Tibial artery (tissue), 4 donors: ENCODE measurements around the gene GGACT.

Experiments
- DNase-seq, 2 donors: peaks; one replicate each; pipeline ENCODE4 v3.0.0-alpha.2; 2019
- H3K27ac ChIP-seq, 2 donors: fragments of 200-600 bp; sonication (generic) in 1 of 2; 1 replicate in 1 of 2; 2 replicates in 1 of 2; pipeline ENCODE4 v1.5.1; 2018 to 2019; ENCODE audit warnings: mild to moderate bottlenecking in 1 of 2
- H3K27me3 ChIP-seq, 2 donors: fragments of 200-600 bp; sonication (generic) in 1 of 2; one replicate each; pipeline versions ENCODE4 v1.5.1 to v1.6.0; 2016 to 2019
- H3K36me3 ChIP-seq, 3 donors: fragments of 200-600 bp; sonication (generic) in 2 of 3; one replicate each; pipeline ENCODE4 v1.5.1; 2016 to 2019; ENCODE audit warnings: mild to moderate bottlenecking in 2 of 3
- H3K4me1 ChIP-seq, 4 donors: fragments of 200-600 bp; sonication (generic) in 2 of 4; 1 replicate in 3 of 4; 2 replicates in 1 of 4; pipeline ENCODE4 v1.5.1; 2016 to 2019
- H3K4me3 ChIP-seq, 2 donors: fragments of 200-600 bp; sonication (generic) in 1 of 2; 1 replicate in 1 of 2; 2 replicates in 1 of 2; pipeline ENCODE4 v1.5.1; 2018 to 2019; ENCODE audit warnings: mild to moderate bottlenecking in 2 of 2
- H3K9me3 ChIP-seq, 3 donors: fragments of 200-600 bp; sonication (generic) in 1 of 3; one replicate each; pipeline ENCODE4 v1.5.1; 2016 to 2019
- CTCF ChIP-seq, 2 experiments: fragments of 200-600 bp in 1 of 2; fragments of 450-650 bp in 1 of 2; IDR thresholded peaks; one replicate each; pipeline ENCODE4 v1.5.1; 2017 to 2019; ENCODE audit warnings: antibody characterized with exemption in 2 of 2, mild to moderate bottlenecking in 1 of 2, moderate library complexity in 1 of 2
- intact Hi-C: fragments of 100-400 bp; cut with DNase I; formaldehyde crosslinking; loops from one replicate; pipeline ENCODE4 v1.15.0; 2023; ENCODE audit warnings: low total_unique reads

GGACT gene

GRCh38 chr13:100491164-100491842 lies 97.3 kb downstream of the GGACT start:
- no peak for TF ChIP-seq CTCF (IDR thresholded peaks at IDR 0.05)
- intact Hi-C loops = no loop called here
- no peaks in the 10 kb centered on the region for H3K9me3 ChIP-seq
- H3K4me1 ChIP-seq = no peaks in the 10 kb centered on the region
- no peak overlapping the region for H3K4me3 ChIP-seq
- H3K36me3 ChIP-seq = peaks cover 0 to 5% (median 0%) of the 10 kb centered on the region in 3 donors
- DNase-seq = peak in 1 of 2 donors; percentile 55
- H3K27ac ChIP-seq = no peak overlapping the region
- no peaks in the 10 kb centered on the region for H3K27me3 ChIP-seq

GRCh38 chr13:100490692-100491091 lies 97.9 kb downstream of the GGACT start:
- no peak overlapping the region for H3K27ac ChIP-seq
- DNase-seq = no peak
- H3K9me3 ChIP-seq = no peaks in the 10 kb centered on the region
- H3K4me3 ChIP-seq = no peak overlapping the region
- TF ChIP-seq CTCF (IDR thresholded peaks at IDR 0.05) = no peak
- peaks cover 0 to 5% (median 0%) of the 10 kb centered on the region in 3 donors for H3K36me3 ChIP-seq
- intact Hi-C loops = no loop called here
- H3K4me1 ChIP-seq = no peaks in the 10 kb centered on the region
- no peaks in the 10 kb centered on the region for H3K27me3 ChIP-seq

GRCh38 chr13:100485265-100485664 lies 103.3 kb downstream of the GGACT start:
- intact Hi-C loops = no loop called here
- H3K4me1 ChIP-seq = no peaks in the 10 kb centered on the region
- no peaks in the 10 kb centered on the region for H3K36me3 ChIP-seq
- DNase-seq = no peak
- no peak overlapping the region for H3K27ac ChIP-seq
- TF ChIP-seq CTCF (IDR thresholded peaks at IDR 0.05) = no peak
- H3K27me3 ChIP-seq = no peaks in the 10 kb centered on the region
- H3K4me3 ChIP-seq = no peak overlapping the region
- H3K9me3 ChIP-seq = no peaks in the 10 kb centered on the region

- no peaks in the 10 kb centered on the region for H3K36me3 ChIP-seq
- intact Hi-C loops = no loop called here
- DNase-seq = no peak
- no peaks in the 10 kb centered on the region for H3K4me1 ChIP-seq
- no peak overlapping the region for H3K27ac ChIP-seq
- no peak for TF ChIP-seq CTCF (IDR thresholded peaks at IDR 0.05)
- H3K27me3 ChIP-seq = no peaks in the 10 kb centered on the region
- H3K4me3 ChIP-seq = no peak overlapping the region
- H3K9me3 ChIP-seq = no peaks in the 10 kb centered on the region
These were observed 103.9 kb downstream of the GGACT start for GRCh38 chr13:100484702-100485101.

GRCh38 chr13:100483841-100484381 lies 104.7 kb downstream of the GGACT start:
- no peak overlapping the region for H3K4me3 ChIP-seq
- H3K4me1 ChIP-seq = no peaks in the 10 kb centered on the region
- DNase-seq = no peak
- no peak for TF ChIP-seq CTCF (IDR thresholded peaks at IDR 0.05)
- intact Hi-C loops = no loop called here
- no peak overlapping the region for H3K27ac ChIP-seq
- no peaks in the 10 kb centered on the region for H3K36me3 ChIP-seq
- no peaks in the 10 kb centered on the region for H3K9me3 ChIP-seq
- no peaks in the 10 kb centered on the region for H3K27me3 ChIP-seq
